Measurements from ENCODE around the gene KIF13A.

KIF13A gene

GRCh38 chr6:17842934-17843821, 144.3 kb downstream of the KIF13A start:
- DNase-seq: no peak

- peak in 3 of 4 experiments; percentile 9 to 36 (median 10) for DNase-seq
Observed at GRCh38 chr6:17842014-17842776, 145.2 kb downstream of the KIF13A start.

- no peak for DNase-seq
Observed at GRCh38 chr6:17839513-17840223, 147.8 kb downstream of the KIF13A start.

GRCh38 chr6:17836293-17836692, 151.1 kb downstream of the KIF13A start:
- DNase-seq: peak in 1 of 4 experiments; percentile 7

- no peak for DNase-seq
Observed at GRCh38 chr6:17835784-17836183, 151.7 kb downstream of the KIF13A start.

- no peak for DNase-seq
Observed at GRCh38 chr6:17831135-17831534, 156.3 kb downstream of the KIF13A start.

GRCh38 chr6:17829905-17830304, 157.5 kb downstream of the KIF13A start:
- no peak for DNase-seq

GRCh38 chr6:17828149-17828548, 159.3 kb downstream of the KIF13A start:
- DNase-seq: no peak

GRCh38 chr6:17826301-17826700, 161.1 kb downstream of the KIF13A start:
- no peak for DNase-seq

GRCh38 chr6:17820055-17820454, 167.4 kb downstream of the KIF13A start:
- peak; percentile 26 to 58 (median 48) for DNase-seq

GRCh38 chr6:17817763-17818162, 169.7 kb downstream of the KIF13A start:
- no peak for DNase-seq

GRCh38 chr6:17816921-17817611, 170.4 kb downstream of the KIF13A start:
- DNase-seq: no peak

GRCh38 chr6:17813542-17813941, 173.9 kb downstream of the KIF13A start:
- no peak for DNase-seq

GRCh38 chr6:17812311-17812710, 175.1 kb downstream of the KIF13A start:
- DNase-seq: no peak

GRCh38 chr6:17808609-17809008, 178.8 kb downstream of the KIF13A start:
- DNase-seq: no peak

GRCh38 chr6:17807431-17807830, 180.0 kb downstream of the KIF13A start:
- DNase-seq: peak; percentile 5 to 77 (median 42)

- no peak for DNase-seq
Observed at GRCh38 chr6:17803409-17803808, 184.0 kb downstream of the KIF13A start.

GRCh38 chr6:17798477-17799154, 188.8 kb downstream of the KIF13A start:
- no peak for DNase-seq

- DNase-seq: no peak
Observed at GRCh38 chr6:17790489-17790888, 196.9 kb downstream of the KIF13A start.

- DNase-seq: no peak
Observed at GRCh38 chr6:17785094-17785787, 202.2 kb downstream of the KIF13A start.

- DNase-seq: no peak
Observed at GRCh38 chr6:17780061-17780460, 207.4 kb downstream of the KIF13A start.
